HEK293 (cell line): ENCODE results near the gene FBXO34.
A peak's percentile ranks its signal among the peaks of the same experiment; 100 is the strongest.

ENCODE experiments used
- MEIS1 ChIP-seq: sonication (generic); formaldehyde crosslinking; IDR thresholded peaks from 2 replicates; pipeline ENCODE4 v1.8.1; 2022; ENCODE audit warnings: missing genetic modification reagents, mild to moderate bottlenecking, borderline replicate concordance
- PRDM1 ChIP-seq: fragments of 450-650 bp; formaldehyde crosslinking; IDR thresholded peaks from 2 replicates; pipeline ENCODE4; 2016; ENCODE audit warnings: missing biosample characterization, missing genetic modification characterization
- TCF7L2 ChIP-seq: IDR thresholded peaks from 2 replicates; pipeline ENCODE4 v1.6.1; 2011; ENCODE audit warnings: low read depth, mild to moderate bottlenecking, inconsistent platforms, low read length, moderate library complexity, borderline replicate concordance
- YY1 ChIP-seq: fragments of 450-650 bp; formaldehyde crosslinking; IDR thresholded peaks from 2 replicates; pipeline ENCODE4 v1.5.1; 2018; ENCODE audit warnings: missing biosample characterization, missing genetic modification characterization
- ZBTB1 ChIP-seq: fragments of 450-650 bp; formaldehyde crosslinking; IDR thresholded peaks from 2 replicates; pipeline ENCODE4 v1.5.1; 2016; ENCODE audit warnings: missing biosample characterization, missing genetic modification characterization
- ZEB2 ChIP-seq: fragments of 450-650 bp; formaldehyde crosslinking; IDR thresholded peaks from 2 replicates; pipeline ENCODE4 v1.5.1; 2016; ENCODE audit warnings: missing biosample characterization, missing genetic modification characterization
- ZNF302 ChIP-seq: fragments of 450-650 bp; formaldehyde crosslinking; IDR thresholded peaks from 2 replicates; pipeline ENCODE4 v1.5.1; 2016; ENCODE audit warnings: missing biosample characterization, missing genetic modification characterization, low read depth
- ZNF394 ChIP-seq: fragments of 450-650 bp; formaldehyde crosslinking; IDR thresholded peaks from 2 replicates; pipeline ENCODE4 v1.5.1; 2016; ENCODE audit warnings: missing biosample characterization, missing genetic modification characterization, mild to moderate bottlenecking, moderate library complexity, borderline replicate concordance
- ZNF514 ChIP-seq: fragments of 450-650 bp; formaldehyde crosslinking; IDR thresholded peaks from 2 replicates; pipeline ENCODE4 v1.5.1; 2016; ENCODE audit warnings: missing biosample characterization, missing genetic modification characterization
- ZNF660 ChIP-seq: fragments of 450-650 bp; IDR thresholded peaks from 2 replicates; pipeline ENCODE4 v1.5.1; 2018; ENCODE audit warnings: missing biosample characterization, mild to moderate bottlenecking, missing genetic modification characterization
- TF ChIP-seq, protein P1 (sequence below): fragments of 450-650 bp; formaldehyde crosslinking; IDR thresholded peaks from 2 replicates; pipeline ENCODE4 v1.5.1; 2016; ENCODE audit warnings: missing biosample characterization, missing genetic modification characterization
- TF ChIP-seq, protein P2 (sequence below): fragments of 450-650 bp; formaldehyde crosslinking; IDR thresholded peaks from 2 replicates; pipeline ENCODE4 v1.5.1; 2016; ENCODE audit warnings: missing biosample characterization, missing genetic modification characterization
- TF ChIP-seq, protein P3 (sequence below): IDR thresholded peaks from 2 replicates; pipeline ENCODE4 v1.6.1; 2011; ENCODE audit warnings: mild to moderate bottlenecking, low read depth, low read length, borderline replicate concordance

DNA sequence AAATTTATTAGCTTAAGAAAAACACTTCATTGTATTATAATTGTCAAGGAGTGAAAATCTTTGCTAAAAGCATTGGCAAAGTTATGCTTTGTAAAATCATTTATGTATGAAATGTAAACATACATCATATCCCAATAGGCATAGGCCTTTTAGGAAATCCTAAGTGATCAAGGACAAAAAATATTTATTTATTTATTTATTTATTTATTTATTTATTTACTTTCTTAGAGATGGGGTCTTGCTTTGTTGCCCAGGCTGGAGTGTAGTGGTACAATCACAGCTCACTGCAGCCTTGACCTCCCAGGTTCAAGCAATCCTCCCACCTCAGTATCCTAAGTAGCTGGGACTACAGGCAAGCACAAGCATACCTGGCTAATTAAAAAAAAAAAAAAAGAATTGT lies 47.9 kb upstream of the FBXO34 start:
- TF ChIP-seq ZNF514 (tag by site-specific recombination) = no peak
- TF ChIP-seq ZBTB1 (tag by site-specific recombination) = no peak
- TF ChIP-seq YY1 (tag by site-specific recombination) = no peak
- TF ChIP-seq, protein P1, sequence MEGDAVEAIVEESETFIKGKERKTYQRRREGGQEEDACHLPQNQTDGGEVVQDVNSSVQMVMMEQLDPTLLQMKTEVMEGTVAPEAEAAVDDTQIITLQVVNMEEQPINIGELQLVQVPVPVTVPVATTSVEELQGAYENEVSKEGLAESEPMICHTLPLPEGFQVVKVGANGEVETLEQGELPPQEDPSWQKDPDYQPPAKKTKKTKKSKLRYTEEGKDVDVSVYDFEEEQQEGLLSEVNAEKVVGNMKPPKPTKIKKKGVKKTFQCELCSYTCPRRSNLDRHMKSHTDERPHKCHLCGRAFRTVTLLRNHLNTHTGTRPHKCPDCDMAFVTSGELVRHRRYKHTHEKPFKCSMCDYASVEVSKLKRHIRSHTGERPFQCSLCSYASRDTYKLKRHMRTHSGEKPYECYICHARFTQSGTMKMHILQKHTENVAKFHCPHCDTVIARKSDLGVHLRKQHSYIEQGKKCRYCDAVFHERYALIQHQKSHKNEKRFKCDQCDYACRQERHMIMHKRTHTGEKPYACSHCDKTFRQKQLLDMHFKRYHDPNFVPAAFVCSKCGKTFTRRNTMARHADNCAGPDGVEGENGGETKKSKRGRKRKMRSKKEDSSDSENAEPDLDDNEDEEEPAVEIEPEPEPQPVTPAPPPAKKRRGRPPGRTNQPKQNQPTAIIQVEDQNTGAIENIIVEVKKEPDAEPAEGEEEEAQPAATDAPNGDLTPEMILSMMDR (tag by site-specific recombination) = no peak
- TF ChIP-seq, protein P2, sequence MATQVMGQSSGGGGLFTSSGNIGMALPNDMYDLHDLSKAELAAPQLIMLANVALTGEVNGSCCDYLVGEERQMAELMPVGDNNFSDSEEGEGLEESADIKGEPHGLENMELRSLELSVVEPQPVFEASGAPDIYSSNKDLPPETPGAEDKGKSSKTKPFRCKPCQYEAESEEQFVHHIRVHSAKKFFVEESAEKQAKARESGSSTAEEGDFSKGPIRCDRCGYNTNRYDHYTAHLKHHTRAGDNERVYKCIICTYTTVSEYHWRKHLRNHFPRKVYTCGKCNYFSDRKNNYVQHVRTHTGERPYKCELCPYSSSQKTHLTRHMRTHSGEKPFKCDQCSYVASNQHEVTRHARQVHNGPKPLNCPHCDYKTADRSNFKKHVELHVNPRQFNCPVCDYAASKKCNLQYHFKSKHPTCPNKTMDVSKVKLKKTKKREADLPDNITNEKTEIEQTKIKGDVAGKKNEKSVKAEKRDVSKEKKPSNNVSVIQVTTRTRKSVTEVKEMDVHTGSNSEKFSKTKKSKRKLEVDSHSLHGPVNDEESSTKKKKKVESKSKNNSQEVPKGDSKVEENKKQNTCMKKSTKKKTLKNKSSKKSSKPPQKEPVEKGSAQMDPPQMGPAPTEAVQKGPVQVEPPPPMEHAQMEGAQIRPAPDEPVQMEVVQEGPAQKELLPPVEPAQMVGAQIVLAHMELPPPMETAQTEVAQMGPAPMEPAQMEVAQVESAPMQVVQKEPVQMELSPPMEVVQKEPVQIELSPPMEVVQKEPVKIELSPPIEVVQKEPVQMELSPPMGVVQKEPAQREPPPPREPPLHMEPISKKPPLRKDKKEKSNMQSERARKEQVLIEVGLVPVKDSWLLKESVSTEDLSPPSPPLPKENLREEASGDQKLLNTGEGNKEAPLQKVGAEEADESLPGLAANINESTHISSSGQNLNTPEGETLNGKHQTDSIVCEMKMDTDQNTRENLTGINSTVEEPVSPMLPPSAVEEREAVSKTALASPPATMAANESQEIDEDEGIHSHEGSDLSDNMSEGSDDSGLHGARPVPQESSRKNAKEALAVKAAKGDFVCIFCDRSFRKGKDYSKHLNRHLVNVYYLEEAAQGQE = peak; percentile 41; the same call in 1 of the 2 replicates
- no peak for TF ChIP-seq MEIS1
- TF ChIP-seq ZNF394 (tag by site-specific recombination) = peak; percentile 88
- no peak for TF ChIP-seq ZEB2
- TF ChIP-seq, protein P3, sequence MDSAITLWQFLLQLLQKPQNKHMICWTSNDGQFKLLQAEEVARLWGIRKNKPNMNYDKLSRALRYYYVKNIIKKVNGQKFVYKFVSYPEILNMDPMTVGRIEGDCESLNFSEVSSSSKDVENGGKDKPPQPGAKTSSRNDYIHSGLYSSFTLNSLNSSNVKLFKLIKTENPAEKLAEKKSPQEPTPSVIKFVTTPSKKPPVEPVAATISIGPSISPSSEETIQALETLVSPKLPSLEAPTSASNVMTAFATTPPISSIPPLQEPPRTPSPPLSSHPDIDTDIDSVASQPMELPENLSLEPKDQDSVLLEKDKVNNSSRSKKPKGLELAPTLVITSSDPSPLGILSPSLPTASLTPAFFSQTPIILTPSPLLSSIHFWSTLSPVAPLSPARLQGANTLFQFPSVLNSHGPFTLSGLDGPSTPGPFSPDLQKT = no peak
- no peak for TF ChIP-seq ZNF660 (tag by site-specific recombination)
- no peak for TF ChIP-seq TCF7L2
- no peak for TF ChIP-seq PRDM1 (tag by site-specific recombination)
- TF ChIP-seq ZNF302 (tag by site-specific recombination) = no peak
